A549 treated with Mapracorat at 1 μM for 4 hours (cell line): ENCODE measurements around the gene SCAND1. TPM values are rescaled to one million over a fixed set of nuclear protein-coding genes. Genes with fewer than 3 reads are reported as not detected.

Experiments
- total RNA-seq: library from RNA; stranded (reverse); fragments of 200-300 nt; extraction: Qiagen RNA extraction; gene quantifications from 5 replicates; pipeline ENCODE4 v1.2.3, GENCODE V29; 2022

The SCAND1 gene
- 70.3 to 105 TPM (median 101 TPM) in 5 replicates for total RNA-seq

DNA sequence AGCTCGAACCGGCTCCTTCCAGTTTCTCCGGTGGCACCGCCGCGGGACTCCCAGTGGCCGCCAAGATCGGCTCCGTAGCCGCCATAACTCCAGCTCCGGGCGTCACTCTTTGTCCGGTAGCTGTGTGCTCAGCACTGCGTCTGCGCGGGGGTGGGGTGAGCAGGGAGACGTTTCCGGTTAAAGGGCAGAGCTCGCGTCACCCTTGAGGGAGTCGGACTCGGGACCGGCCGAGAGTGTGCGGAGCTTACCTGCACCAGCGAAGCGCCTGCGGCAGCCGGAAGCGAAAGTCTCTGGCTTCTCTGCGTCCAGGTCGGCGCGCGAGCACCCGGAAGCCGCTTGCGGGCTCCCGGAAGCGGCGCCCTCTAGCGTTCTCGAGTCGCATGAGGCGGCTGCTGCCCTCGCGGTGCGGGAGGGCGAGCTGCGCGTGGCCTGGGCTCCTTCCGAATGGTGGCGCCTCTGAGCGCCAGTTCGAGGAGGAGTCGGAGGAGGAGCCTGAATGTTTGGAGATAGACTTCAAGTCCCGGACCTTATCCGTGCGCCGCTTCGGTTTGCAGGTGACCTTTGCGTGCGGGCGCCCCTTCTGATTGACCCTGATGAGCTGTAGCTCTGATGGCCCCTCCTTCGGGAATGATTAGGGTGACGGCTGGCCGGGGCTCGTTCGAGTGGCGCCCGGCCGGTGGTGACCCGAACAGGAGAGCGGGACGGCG is at the start of gene SCAND1:
Gene SCAND1, minus strand, starts transcription at position 303 of the 707 bp plus-strand sequence. Its CDS starts 218 bp downstream, at position 85.

DNA sequence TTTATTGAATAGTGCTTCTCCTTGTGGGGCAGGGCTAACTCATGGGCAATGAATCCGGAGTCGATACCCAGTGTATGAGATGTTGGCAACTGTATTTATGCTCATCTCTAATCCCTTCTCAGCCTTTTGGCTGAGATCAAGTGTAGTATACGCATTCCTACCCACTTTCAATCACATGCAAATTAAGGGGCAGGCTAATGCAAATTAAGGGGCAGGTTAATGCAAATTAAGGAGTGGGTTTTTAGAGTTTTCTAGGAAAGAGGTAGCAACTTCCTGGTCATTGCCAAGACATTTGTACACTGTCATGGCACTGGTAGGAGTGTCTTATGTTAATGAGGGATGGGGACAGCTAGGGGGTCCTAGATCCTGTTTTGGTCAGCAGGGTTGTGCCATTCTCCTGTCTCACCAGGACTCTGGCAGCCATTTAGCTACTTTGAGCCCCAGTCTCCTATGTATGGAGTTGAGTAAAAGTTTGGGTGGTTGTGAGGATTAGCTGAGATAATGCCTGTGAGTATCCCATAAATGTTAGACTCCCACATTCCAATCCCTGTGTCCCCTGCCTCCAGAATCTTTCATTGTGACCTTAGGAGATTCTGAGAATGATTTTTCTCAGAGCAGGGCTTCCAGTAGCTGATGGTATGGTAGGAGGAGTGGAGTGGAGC is 13.8 kb upstream of the SCAND1 start, which contains the start of gene CNBD2:
Gene CNBD2, plus strand, starts transcription at position 612 of the 662 bp plus-strand sequence. CDS start 173 bp downstream, outside the sequence.

Other genes with a start within 250 kb of the SCAND1 start
- gene RBM39, start 212.2 kb downstream of the SCAND1 start, total RNA-seq, result 181 to 218 TPM (median 200 TPM) in 5 replicates
- 28.1 to 39.5 TPM (median 36.5 TPM) in 5 replicates for gene PHF20, start 182.5 kb downstream of the SCAND1 start, total RNA-seq
- 5.6 to 6.9 TPM (median 6.8 TPM) in 5 replicates for gene CNBD2, start 14.1 kb upstream of the SCAND1 start, total RNA-seq
- 58.5 to 81.6 TPM (median 74.2 TPM) in 5 replicates for gene EPB41L1, start 200.2 kb upstream of the SCAND1 start, total RNA-seq